GM12878 (cell line): Measurements from ENCODE around the gene NRXN3. TPM values are rescaled to one million over a fixed set of nuclear protein-coding genes. Genes with fewer than 3 reads are reported as not detected.

Experiments
- ATAC-seq: fragments of 200-7000 bp; cut with Tn5 transposase; 3 replicates; pipeline ENCODE4 v1.9.1; 2020; ENCODE audit warnings: mild to moderate bottlenecking, moderate library complexity
- BruUV-seq: library from RNA; stranded (reverse); fragments of 400-500 nt; replicated peaks from 2 replicates; lab custom pipeline; 2021; lab: Mats Ljungman, UMichigan
- CTCF ChIA-PET: fragments of 300-600 bp; sonication (Branson Sonifier 250); formaldehyde crosslinking; extraction: SDS; loops from one replicate; lab custom pipeline; 2021; ENCODE audit warnings: inconsistent platforms; lab: Yijun Ruan, JAX
- POLR2A ChIA-PET: fragments of 350-600 bp; formaldehyde crosslinking; extraction: SDS; loops from one replicate; lab custom pipeline; 2021; ENCODE audit warnings: inconsistent platforms; lab: Charles Lee
- RAD21 ChIA-PET: fragments of 300-600 bp; sonication (Branson Sonifier 250); formaldehyde crosslinking; loops from one replicate; lab custom pipeline; 2023; ENCODE audit warnings: antibody characterized with exemption; ENCODE audit not compliant: unreplicated experiment; lab: Charles Lee
- SMC1A ChIA-PET: fragments of 300-600 bp; sonication (Branson Sonifier 250); formaldehyde crosslinking; loops from one replicate; lab custom pipeline; 2023; ENCODE audit not compliant: unreplicated experiment, uncharacterized antibody; lab: Charles Lee
- DNase-seq: peaks from one replicate; pipeline ENCODE4 v3.0.0-alpha.2; 2011; ENCODE audit warnings: low read depth, low spot score
- FAIRE-seq: peaks from 3 replicates; lab custom pipeline; 2011; peaks lifted over from hg19 to GRCh38; lab: Jason Lieb, UNC
- H2AFZ ChIP-seq: 2 replicates; pipeline ENCODE4 v1.6.0; 2011; ENCODE audit warnings: low read depth, low read length, control low read depth; ENCODE audit not compliant: control insufficient read depth
- H3K27ac ChIP-seq: 2 replicates; pipeline ENCODE4 v1.5.1; 2011; ENCODE audit warnings: control low read depth; ENCODE audit not compliant: control insufficient read depth, insufficient read depth
- H3K27me3 ChIP-seq, 2 experiments: replicated peaks in 1 of 2; 2 replicates each; pipeline versions ENCODE4 v1.6.0 to v1.6.1; 2011; ENCODE audit warnings: low read length in 1 of 2; ENCODE audit not compliant: control insufficient read depth in 2 of 2, insufficient read depth in 2 of 2
- H3K36me3 ChIP-seq, 2 experiments: 2 replicates each; pipeline ENCODE4 v1.5.1; 2011; ENCODE audit warnings: low read length in 1 of 2; ENCODE audit not compliant: control insufficient read depth in 2 of 2, insufficient read depth in 2 of 2
- H3K4me1 ChIP-seq: 2 replicates; pipeline ENCODE4 v1.6.1; 2011; ENCODE audit warnings: mild to moderate bottlenecking, low read length, moderate library complexity, mixed read lengths; ENCODE audit not compliant: control insufficient read depth, insufficient read depth
- H3K4me2 ChIP-seq: 2 replicates; pipeline ENCODE4 v1.6.0; 2011; ENCODE audit warnings: control low read depth; ENCODE audit not compliant: control insufficient read depth, insufficient read depth
- H3K4me3 ChIP-seq: fragments of 200-600 bp; sonication (generic); 2 replicates; pipeline ENCODE4 v1.5.1; 2016
- H3K79me2 ChIP-seq: 2 replicates; pipeline ENCODE4 v1.6.0; 2011; ENCODE audit warnings: low read length; ENCODE audit not compliant: control insufficient read depth, insufficient read depth
- H3K9ac ChIP-seq: 2 replicates; pipeline ENCODE4 v1.8.0; 2011; ENCODE audit warnings: low read length, control low read depth, mixed read lengths; ENCODE audit not compliant: control insufficient read depth, insufficient read depth
- H3K9me3 ChIP-seq: replicated peaks from 3 replicates; pipeline ENCODE4 v1.5.1; 2011; ENCODE audit warnings: mild to moderate bottlenecking, low read length; ENCODE audit not compliant: control insufficient read depth, insufficient read depth
- H4K20me1 ChIP-seq: 2 replicates; pipeline ENCODE4 v1.6.0; 2011; ENCODE audit not compliant: control insufficient read depth, insufficient read depth
- CBFB ChIP-seq: IDR thresholded peaks from 2 replicates; pipeline ENCODE4 v1.6.1; 2016; ENCODE audit warnings: antibody characterized with exemption, low read depth
- CREB1 ChIP-seq: IDR thresholded peaks from 2 replicates; pipeline ENCODE4 v1.6.1; 2012; ENCODE audit warnings: low read depth, mild to moderate bottlenecking, inconsistent platforms
- ETV6 ChIP-seq, 2 experiments: fragments of 450-650 bp in 1 of 2; IDR thresholded peaks in 1 of 2; conservative IDR thresholded peaks in 1 of 2; 2 replicates each; pipeline ENCODE4 v1.6.1; 2014; ENCODE audit warnings: antibody characterized with exemption in 1 of 2, borderline replicate concordance in 1 of 2, low read depth in 1 of 2, mild to moderate bottlenecking in 1 of 2, moderate library complexity in 1 of 2
- HCFC1 ChIP-seq: fragments of 150-350 bp; IDR thresholded peaks from 2 replicates; pipeline ENCODE4 v1.6.1; 2014; ENCODE audit warnings: low read length
- IKZF2 ChIP-seq, 2 experiments: fragments of 450-650 bp; IDR thresholded peaks; 2 replicates each; pipeline ENCODE4 v1.6.1; 2017; ENCODE audit warnings: mild to moderate bottlenecking in 2 of 2, moderate library complexity in 2 of 2
- NKRF ChIP-seq: fragments of 450-650 bp; conservative IDR thresholded peaks from 2 replicates; pipeline ENCODE4 v1.6.1; 2017; ENCODE audit warnings: mild to moderate bottlenecking, moderate library complexity
- POLR2AphosphoS5 ChIP-seq: IDR thresholded peaks from 2 replicates; pipeline ENCODE4 v1.6.1; 2011; ENCODE audit warnings: mild to moderate bottlenecking, low read length, inconsistent platforms
- PRDM15 ChIP-seq: fragments of 450-650 bp; formaldehyde crosslinking; IDR thresholded peaks from 2 replicates; pipeline ENCODE4 v1.4.0; 2020; ENCODE audit warnings: mild to moderate bottlenecking, moderate library complexity
- SIX5 ChIP-seq: IDR thresholded peaks from 2 replicates; pipeline ENCODE4 v1.6.1; 2011; ENCODE audit warnings: mild to moderate bottlenecking, low read depth, low read length, moderate library complexity; ENCODE audit not compliant: severe bottlenecking
- WGBS: methylation state at CpG from one replicate; pipeline ENCODE4 v1.1.6; 2016; ENCODE audit warnings: low lambda C conversion rate; ENCODE audit not compliant: insufficient replicate concordance, insufficient coverage; ENCODE audit errors: missing lambda C conversion rate; 5-methylcytosine and 5-hydroxymethylcytosine counted together
- in situ Hi-C: fragments of 300-500 bp; cut with MboI; formaldehyde crosslinking; loops from 9 replicates; pipeline ENCODE4 v1.14.3; 2018; ENCODE audit warnings: mixed read lengths
- intact Hi-C: fragments of 100-400 bp; cut with micrococcal nuclease; formaldehyde crosslinking; loops from one replicate; pipeline ENCODE4 v1.14.2; 2022; ENCODE audit not compliant: unreplicated experiment
- polyA plus RNA-seq, 11 experiments: library from polyadenylated mRNA; depleted of rRNA in 4 of 11; unstranded in 6 of 11; stranded (reverse) in 5 of 11; fragments of >200 nt; fragmentation: Nextera tagmentation in 4 of 11; fragmentation: Illumina TruSeq in 1 of 11; extraction: Ambion mirVana in 4 of 11; extraction: Trizol in 1 of 11; gene quantifications; 1 replicate in 1 of 11; 2 replicates in 10 of 11; pipeline versions ENCODE4 v1.2.1 to v1.2.3, GENCODE V29; 2011 to 2016; ENCODE audit warnings: inconsistent platforms in 2 of 11, missing spikeins in 2 of 11, low read depth in 1 of 11
- total RNA-seq, 4 experiments: library from RNA; depleted of rRNA in 3 of 4; stranded (reverse); fragments of >200 nt in 3 of 4; fragmentation: Illumina TruSeq in 1 of 4; extraction: Trizol in 1 of 4; gene quantifications; 2 replicates each; pipeline versions ENCODE4 v1.2.1 to v1.2.3, GENCODE V29; 2013 to 2021

NRXN3 gene
- total and polyA plus RNA-seq, 10 of the 15 experiments (the other 5 are each of a cell fraction or from before 2014, with no cell fraction given): 0.52 to 3.3 (median 1.4) TPM

- Histone ChIP-seq H3K4me1 (no peaks in the 10 kb centered on the region), H3K36me3 (no peaks in the 10 kb centered on the region), H3K27me3 (no peaks in the 10 kb centered on the region), H3K9ac (no peak overlapping the region), H3K9me3 (no peaks in the 10 kb centered on the region; the same call in 2 of the 3 replicates), H3K27ac (no peak overlapping the region), H3K4me3 (no peak overlapping the region), H3K79me2 (no peaks in the 10 kb centered on the region), H4K20me1 (no peaks in the 10 kb centered on the region), H3K4me2 (no peak overlapping the region), H2AFZ (no peak overlapping the region)
- WGBS: 2% methylated on average over 4 of the region's 4 CpGs
- no TSS peak for BruUV-seq
- intact Hi-C loops (no loop called here), in situ Hi-C loops (no loop called here)
- no peak for TF ChIP-seq POLR2AphosphoS5
- ATAC-seq: no peak
- no peak for DNase-seq
- ChIA-PET SMC1A (no interaction called here), POLR2A (no interaction called here), RAD21 (no interaction called here), CTCF (no interaction called here)
- no peak for FAIRE-seq
These were observed 1491.6 kb downstream of the NRXN3 start for GRCh38 chr14:79661752-79662151.

- H3K4me2 ChIP-seq: no peak overlapping the region
- intact Hi-C loops: no loop called here
- no peaks in the 10 kb centered on the region for H3K79me2 ChIP-seq
- ChIA-PET RAD21 (no interaction called here), CTCF (no interaction called here), POLR2A (no interaction called here), SMC1A (no interaction called here)
- DNase-seq: no peak
- H4K20me1 ChIP-seq: no peaks in the 10 kb centered on the region
- no peak for FAIRE-seq
- H3K4me1 ChIP-seq: no peaks in the 10 kb centered on the region
- in situ Hi-C loops: no loop called here
- H3K4me3 ChIP-seq: no peak overlapping the region
- no peak overlapping the region for H2AFZ ChIP-seq
- H3K9ac ChIP-seq: no peak overlapping the region
- WGBS: 17% methylated on average over 2 of the region's 2 CpGs
- no peaks in the 10 kb centered on the region for H3K36me3 ChIP-seq
- H3K27me3 ChIP-seq: no peaks in the 10 kb centered on the region
- BruUV-seq: no TSS peak
- H3K27ac ChIP-seq: no peak overlapping the region
- no peak for ATAC-seq
- no peaks in the 10 kb centered on the region; the same call in 2 of the 3 replicates for H3K9me3 ChIP-seq
- TF ChIP-seq CBFB: no peak
- TF ChIP-seq HCFC1: no peak
- TF ChIP-seq ETV6 (conservative IDR thresholded peaks at IDR 0.05 in 1 of 2, IDR thresholded peaks at IDR 0.05 in 1 of 2; ENCODE audit: borderline replicate concordance in 1 of 2, low read depth in 1 of 2): no peak
- TF ChIP-seq IKZF2 (IDR thresholded peaks at IDR 0.05): no peak
- no peak for TF ChIP-seq SIX5
- TF ChIP-seq CREB1: no peak
- no peak for TF ChIP-seq NKRF
- no peak for TF ChIP-seq PRDM15 (CRISPR knock-in tag)
These were observed 1493.3 kb downstream of the NRXN3 start for GRCh38 chr14:79663453-79663852.
